Duodenal mucosa (tissue), 2 donors: ENCODE results near the gene TTC14.

Source experiments
- H3K27ac ChIP-seq: one replicate; pipeline ENCODE4 v1.7.0; 2013; ENCODE audit warnings: low read depth, low read length
- H3K27me3 ChIP-seq, 2 donors: one replicate each; pipeline ENCODE4 v1.7.0; 2013; ENCODE audit warnings: low read length in 2 of 2, control low read depth in 1 of 2; ENCODE audit not compliant: insufficient read depth in 2 of 2, control insufficient read depth in 1 of 2
- H3K36me3 ChIP-seq, 2 donors: one replicate each; pipeline ENCODE4 v1.7.0; 2013; ENCODE audit warnings: low read length in 2 of 2, control low read depth in 1 of 2; ENCODE audit not compliant: insufficient read depth in 2 of 2, control insufficient read depth in 1 of 2
- H3K4me1 ChIP-seq, 2 donors: one replicate each; pipeline ENCODE4 v1.7.0; 2013; ENCODE audit warnings: low read length in 2 of 2, control low read depth in 1 of 2; ENCODE audit not compliant: insufficient read depth in 2 of 2, control insufficient read depth in 1 of 2
- H3K4me3 ChIP-seq, 2 donors: one replicate each; pipeline ENCODE4 v1.7.0; 2013; ENCODE audit warnings: low read length in 2 of 2, low read depth in 1 of 2
- H3K9ac ChIP-seq, 2 donors: one replicate each; pipeline ENCODE4 v1.7.0; 2013; ENCODE audit warnings: low read length in 2 of 2, low read depth in 1 of 2
- H3K9me3 ChIP-seq, 2 donors: one replicate each; pipeline ENCODE4 v1.7.0; 2013; ENCODE audit warnings: low read length in 2 of 2, control low read depth in 1 of 2; ENCODE audit not compliant: control insufficient read depth in 1 of 2

The TTC14 gene

DNA sequence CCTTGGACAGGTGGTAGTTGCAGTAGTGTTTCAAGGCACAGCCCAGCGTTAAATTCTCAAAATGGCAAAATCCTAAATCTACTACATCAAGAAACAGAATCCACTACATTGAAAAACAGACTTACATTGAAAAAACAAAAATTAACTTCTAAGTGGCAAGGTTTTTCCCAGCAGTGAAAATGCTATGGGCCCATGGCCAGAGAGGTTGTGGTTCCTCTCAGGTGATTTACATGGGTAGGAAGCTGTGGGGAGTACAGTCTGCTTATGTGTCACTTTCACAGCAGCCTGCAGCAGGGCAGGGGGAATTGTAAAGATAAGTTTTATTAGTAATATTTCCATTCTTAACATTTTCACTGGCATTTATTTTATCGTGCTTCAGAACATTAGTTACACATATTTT, 24.9 kb downstream of the TTC14 start:
- Histone ChIP-seq H3K9me3 (no peaks in the 10 kb centered on the region), H3K4me1 (no peaks in the 10 kb centered on the region), H3K27ac (no peak overlapping the region), H3K27me3 (no peaks in the 10 kb centered on the region), H3K4me3 (no peak overlapping the region), H3K9ac (no peak overlapping the region), H3K36me3 (no peaks in the 10 kb centered on the region)

DNA sequence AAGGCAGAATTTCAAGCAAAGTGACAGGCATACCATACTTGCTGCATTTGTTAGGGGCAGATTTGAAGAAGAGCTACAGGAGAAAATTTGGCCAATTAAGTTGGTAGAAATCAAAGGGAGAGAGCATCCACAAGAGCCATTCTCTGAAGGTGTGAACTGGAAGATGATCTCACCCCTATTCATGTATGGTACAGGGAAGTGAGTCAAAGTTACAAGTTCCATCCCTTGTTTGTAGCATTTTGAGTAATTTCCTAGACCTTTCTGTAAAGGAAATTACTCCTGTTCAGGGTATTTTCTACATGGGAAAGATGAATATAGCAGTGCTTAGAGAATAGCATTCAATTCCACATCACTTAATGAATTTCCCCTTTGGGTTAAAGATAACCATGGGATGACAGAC, 28.4 kb downstream of the TTC14 start:
- Histone ChIP-seq H3K4me1 (no peaks in the 10 kb centered on the region), H3K36me3 (no peaks in the 10 kb centered on the region), H3K4me3 (no peak overlapping the region), H3K27ac (no peak overlapping the region), H3K27me3 (peaks cover 0 to 3% of the 10 kb centered on the region in 2 donors), H3K9me3 (no peaks in the 10 kb centered on the region), H3K9ac (no peak overlapping the region)

DNA sequence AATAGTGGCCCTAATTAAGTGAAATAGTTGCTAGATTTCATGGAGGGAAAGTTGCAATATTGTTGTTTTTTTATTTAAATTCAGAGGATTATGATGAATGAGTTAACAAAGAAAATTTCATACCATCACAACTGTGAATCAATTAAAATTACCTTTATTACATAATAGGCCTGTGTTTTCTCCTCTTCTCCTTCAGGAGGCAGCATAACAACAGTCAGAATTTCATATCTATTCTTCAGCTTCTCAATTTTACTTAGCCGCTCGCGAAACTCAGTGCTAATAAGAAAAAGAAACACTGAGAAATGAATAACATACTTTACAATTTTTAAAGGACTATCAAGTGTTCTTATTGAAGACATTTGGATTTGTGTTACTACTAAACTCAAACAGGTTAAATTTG, 29.4 kb downstream of the TTC14 start:
- H3K9me3 ChIP-seq, result no peaks in the 10 kb centered on the region
- peaks cover 0 to 3% of the 10 kb centered on the region in 2 donors for H3K27me3 ChIP-seq
- H3K36me3 ChIP-seq, result no peaks in the 10 kb centered on the region
- H3K9ac ChIP-seq, result no peak overlapping the region
- no peaks in the 10 kb centered on the region for H3K4me1 ChIP-seq
- H3K27ac ChIP-seq, result no peak overlapping the region
- no peak overlapping the region for H3K4me3 ChIP-seq

DNA sequence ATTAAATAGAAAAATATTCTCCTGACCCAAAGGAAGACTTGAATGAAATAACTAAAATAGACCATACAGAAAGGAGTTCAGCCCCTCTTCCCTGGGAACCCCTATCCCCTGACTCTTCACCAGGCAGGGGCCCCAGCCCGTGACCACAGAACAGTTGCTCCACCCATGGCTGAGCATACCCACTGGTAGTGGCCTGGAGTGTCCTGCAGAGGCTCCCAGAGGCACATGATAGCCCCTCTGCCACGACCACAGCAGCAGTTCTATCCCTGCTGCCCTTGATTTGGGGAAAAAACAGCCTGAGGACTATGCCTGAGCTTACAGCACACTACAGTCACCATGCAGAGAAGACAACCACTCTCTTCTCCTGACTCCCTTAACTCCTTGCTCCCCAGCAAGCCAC, 31.8 kb downstream of the TTC14 start:
- no peaks in the 10 kb centered on the region for H3K4me1 ChIP-seq
- H3K27me3 ChIP-seq, result peaks cover 0 to 3% of the 10 kb centered on the region in 2 donors
- no peak overlapping the region for H3K9ac ChIP-seq
- no peaks in the 10 kb centered on the region for H3K36me3 ChIP-seq
- H3K4me3 ChIP-seq, result no peak overlapping the region
- H3K27ac ChIP-seq, result no peak overlapping the region
- H3K9me3 ChIP-seq, result no peaks in the 10 kb centered on the region

DNA sequence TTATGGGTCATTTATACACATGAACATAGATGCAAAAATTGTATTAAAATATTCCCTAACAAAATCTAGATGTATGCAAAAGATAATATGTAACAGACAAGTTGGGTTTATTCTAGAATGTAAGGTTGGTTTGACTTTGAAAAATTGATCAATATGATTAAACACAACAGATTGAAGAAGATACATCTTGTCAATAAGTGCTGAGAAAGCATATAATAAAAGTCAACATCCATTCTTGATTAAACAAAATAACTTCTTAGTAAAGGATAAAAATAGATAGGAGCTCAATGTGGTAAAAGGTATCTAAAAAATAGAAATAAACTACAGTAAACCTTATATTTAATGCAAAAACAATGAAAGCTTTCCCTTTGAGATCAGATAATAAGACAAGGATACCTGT, 39.0 kb downstream of the TTC14 start:
- Histone ChIP-seq H3K4me1 (no peaks in the 10 kb centered on the region), H3K27ac (no peak overlapping the region)

DNA sequence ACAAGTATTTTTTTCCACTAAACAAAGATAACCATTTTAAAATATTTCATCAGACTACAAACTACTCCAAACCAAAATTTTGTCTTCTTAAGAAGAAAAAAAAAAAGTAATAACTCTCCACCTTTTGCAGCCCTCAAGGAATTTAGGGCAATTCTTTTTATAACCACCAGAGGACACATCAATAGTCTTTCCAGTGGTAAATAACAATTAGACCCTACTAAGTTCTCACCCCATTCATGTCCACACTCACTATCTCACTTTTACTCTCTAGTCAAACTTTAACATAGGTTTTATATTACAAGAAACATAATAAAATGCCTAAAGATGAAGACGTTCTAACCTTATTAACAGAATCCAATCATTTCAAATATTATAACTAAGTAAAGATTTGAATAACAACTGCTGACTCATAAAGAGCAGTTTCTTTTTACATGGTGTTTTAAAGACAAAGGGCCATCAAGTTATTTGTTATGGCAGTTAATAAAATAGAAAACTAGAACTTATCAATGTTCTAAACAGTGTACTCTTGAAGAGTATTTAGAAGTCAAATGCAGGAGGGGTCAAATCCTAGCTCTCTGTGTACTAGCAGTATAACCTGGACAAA, 44.3 kb downstream of the TTC14 start:
- H3K9ac ChIP-seq, result no peak overlapping the region
- H3K9me3 ChIP-seq, result no peaks in the 10 kb centered on the region
- H3K27me3 ChIP-seq, result no peaks in the 10 kb centered on the region
- H3K27ac ChIP-seq, result no peak overlapping the region
- no peaks in the 10 kb centered on the region for H3K36me3 ChIP-seq
- no peak overlapping the region for H3K4me3 ChIP-seq
- H3K4me1 ChIP-seq, result no peaks in the 10 kb centered on the region

More for the DNA sequence above, 39.0 kb downstream of the TTC14 start:
- H3K9ac ChIP-seq, result no peak overlapping the region
- H3K27me3 ChIP-seq, result no peaks in the 10 kb centered on the region
- H3K36me3 ChIP-seq, result no peaks in the 10 kb centered on the region
- H3K4me3 ChIP-seq, result no peak overlapping the region
- H3K9me3 ChIP-seq, result no peaks in the 10 kb centered on the region

DNA sequence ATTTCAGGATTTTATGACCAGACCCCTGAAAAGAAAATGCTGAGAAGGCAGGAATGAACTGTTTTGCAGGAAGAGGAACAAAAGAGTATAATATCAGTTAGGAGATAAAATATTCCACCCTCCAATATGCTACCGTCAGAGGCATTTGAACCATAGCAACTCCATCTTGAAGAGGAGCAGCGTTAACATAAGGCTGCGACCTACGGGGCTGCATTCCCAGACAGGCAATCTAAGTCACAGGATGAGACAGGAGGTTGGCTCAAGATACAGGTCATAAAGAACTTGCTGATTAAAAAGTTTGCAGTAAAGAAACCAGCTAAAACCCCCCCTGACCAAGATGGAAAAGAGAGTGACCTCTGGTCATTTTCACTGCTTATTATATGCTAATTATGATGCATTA, 54.4 kb downstream of the TTC14 start:
- Histone ChIP-seq H3K36me3 (no peaks in the 10 kb centered on the region), H3K27ac (no peak overlapping the region), H3K4me1 (no peaks in the 10 kb centered on the region), H3K4me3 (no peak overlapping the region), H3K27me3 (no peaks in the 10 kb centered on the region), H3K9me3 (no peaks in the 10 kb centered on the region), H3K9ac (no peak overlapping the region)

DNA sequence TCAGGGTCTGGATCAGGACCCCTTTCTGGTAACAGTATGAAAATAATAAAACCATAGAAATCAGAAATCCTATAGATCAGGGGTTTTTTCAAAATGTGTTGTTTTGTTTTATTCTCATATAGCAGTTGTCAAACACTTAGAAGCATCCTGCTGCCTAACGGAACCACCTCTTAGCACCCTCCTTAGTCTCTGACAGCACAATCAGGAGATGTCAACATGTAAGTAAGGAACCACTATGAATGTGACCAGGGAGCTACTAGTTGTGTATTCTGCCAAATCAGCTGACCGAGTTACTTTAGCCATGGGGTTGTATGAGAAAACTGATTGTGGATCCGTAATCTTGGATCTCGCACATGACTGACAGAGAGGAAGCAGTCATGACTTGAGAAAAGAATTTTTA, 55.1 kb downstream of the TTC14 start:
- H3K36me3 ChIP-seq, result no peaks in the 10 kb centered on the region
- H3K4me3 ChIP-seq, result no peak overlapping the region
- H3K27ac ChIP-seq, result no peak overlapping the region
- no peaks in the 10 kb centered on the region for H3K27me3 ChIP-seq
- no peaks in the 10 kb centered on the region for H3K9me3 ChIP-seq
- H3K9ac ChIP-seq, result no peak overlapping the region
- H3K4me1 ChIP-seq, result no peaks in the 10 kb centered on the region
